Neural cell (in vitro differentiated cells): ENCODE data around the gene SH3RF3. TPM values are rescaled to one million over a fixed set of nuclear protein-coding genes. Genes with fewer than 3 reads are reported as not detected.

Experiments
- H2AFZ ChIP-seq: fragments of 200-600, 300-800 bp; sonication (generic), shearing (Covaris generic); 2 replicates; pipeline ENCODE4 v1.6.0; 2014; ENCODE audit warnings: low read depth, mild to moderate bottlenecking, antibody characterized with exemption, low read length, moderate library complexity
- H3F3A ChIP-seq: fragments of 200-600 bp; shearing (Covaris generic); 2 replicates; pipeline ENCODE4 v1.6.1; 2016; ENCODE audit warnings: mild to moderate bottlenecking, moderate library complexity, mixed read lengths, antibody characterized with exemption, low read length; ENCODE audit not compliant: insufficient read depth, poor library complexity, severe bottlenecking
- H3K27ac ChIP-seq: fragments of 200-600, 300-800 bp; sonication (generic), shearing (Covaris generic); 2 replicates; pipeline ENCODE4 v1.5.1; 2014; ENCODE audit warnings: mild to moderate bottlenecking, low read length, moderate library complexity
- H3K27me3 ChIP-seq: fragments of 300-800, 200-600 bp; sonication (generic), shearing (Covaris generic); 2 replicates; pipeline ENCODE4 v1.6.0; 2014; ENCODE audit warnings: mild to moderate bottlenecking, low read depth, low read length, moderate library complexity; ENCODE audit not compliant: insufficient read depth
- H3K36me3 ChIP-seq: fragments of 300-800, 200-600 bp; sonication (generic), shearing (Covaris generic); 2 replicates; pipeline ENCODE4 v1.5.1; 2014; ENCODE audit warnings: mild to moderate bottlenecking, antibody characterized with exemption, low read length, moderate library complexity; ENCODE audit not compliant: insufficient read depth
- H3K4me2 ChIP-seq: fragments of 300-800, 200-600 bp; sonication (generic), shearing (Covaris generic); 2 replicates; pipeline ENCODE4 v1.6.0; 2014; ENCODE audit warnings: mild to moderate bottlenecking, low read length
- H3K4me3 ChIP-seq: fragments of 300-800, 200-600 bp; sonication (generic), shearing (Covaris generic); 2 replicates; pipeline ENCODE4 v1.5.1; 2014; ENCODE audit warnings: mild to moderate bottlenecking, low read length, moderate library complexity
- H3K79me2 ChIP-seq: fragments of 200-600 bp; shearing (Covaris generic); replicated peaks from 2 replicates; pipeline ENCODE4 v1.6.0; 2014; ENCODE audit warnings: mild to moderate bottlenecking, low read length, moderate library complexity; ENCODE audit not compliant: insufficient read depth
- H3K9ac ChIP-seq: fragments of 300-800, 200-600 bp; sonication (generic), shearing (Covaris generic); 2 replicates; pipeline ENCODE4 v1.6.1; 2016; ENCODE audit warnings: mild to moderate bottlenecking, low read length, mixed read lengths
- H3K9me2 ChIP-seq: fragments of 200-600 bp; shearing (Covaris generic); 2 replicates; pipeline ENCODE4 v1.6.1; 2016; ENCODE audit warnings: mild to moderate bottlenecking, low read length, mixed read lengths; ENCODE audit not compliant: insufficient read depth
- H3K9me3 ChIP-seq: fragments of 200-600, 300-800 bp; sonication (generic), shearing (Covaris generic); 2 replicates; pipeline ENCODE4 v1.6.1; 2016; ENCODE audit warnings: mild to moderate bottlenecking, mixed run types, low read length, moderate library complexity, mixed read lengths
- H4K20me1 ChIP-seq: fragments of 200-600 bp; shearing (Covaris generic); 2 replicates; pipeline ENCODE4 v1.6.1; 2016; ENCODE audit warnings: mild to moderate bottlenecking, mixed run types; ENCODE audit not compliant: insufficient read depth
- CTCF ChIP-seq: fragments of 450-650 bp; IDR thresholded peaks from 2 replicates; pipeline ENCODE4 v1.5.1; 2014; ENCODE audit warnings: antibody characterized with exemption, mild to moderate bottlenecking, moderate library complexity; ENCODE audit not compliant: poor library complexity, severe bottlenecking
- EP300 ChIP-seq: fragments of 450-650 bp; conservative IDR thresholded peaks from 2 replicates; pipeline ENCODE4 v1.6.1; 2014; ENCODE audit warnings: antibody characterized with exemption, mild to moderate bottlenecking, moderate library complexity; ENCODE audit not compliant: poor library complexity, severe bottlenecking
- EZH2 ChIP-seq: fragments of 200-600, 300-800 bp; shearing (Covaris generic), sonication (generic); IDR thresholded peaks from 2 replicates; pipeline ENCODE4 v1.6.1; 2014; ENCODE audit warnings: antibody characterized with exemption, low read length, borderline replicate concordance, mild to moderate bottlenecking; ENCODE audit not compliant: insufficient read depth, poor library complexity, severe bottlenecking
- MXI1 ChIP-seq: fragments of 450-650 bp; conservative IDR thresholded peaks from 2 replicates; pipeline ENCODE4 v1.6.1; 2014; ENCODE audit warnings: antibody characterized with exemption, mild to moderate bottlenecking; ENCODE audit not compliant: poor library complexity, severe bottlenecking
- POLR2AphosphoS5 ChIP-seq: IDR thresholded peaks from 2 replicates; pipeline ENCODE4 v1.6.1; 2012
- RAD21 ChIP-seq: fragments of 450-650 bp; conservative IDR thresholded peaks from 2 replicates; pipeline ENCODE4 v1.6.1; 2014; ENCODE audit warnings: antibody characterized with exemption, mild to moderate bottlenecking, moderate library complexity
- SMC3 ChIP-seq: fragments of 450-650 bp; conservative IDR thresholded peaks from 2 replicates; pipeline ENCODE4 v1.6.1; 2014; ENCODE audit warnings: antibody characterized with exemption, mild to moderate bottlenecking, moderate library complexity; ENCODE audit not compliant: poor library complexity
- TAF1 ChIP-seq: IDR thresholded peaks from 2 replicates; pipeline ENCODE4 v1.6.1; 2012; ENCODE audit warnings: low read depth
- polyA plus RNA-seq: library from polyadenylated mRNA; depleted of rRNA; stranded (reverse); fragments of >200 nt; gene quantifications from 2 replicates; pipeline ENCODE4 v1.2.3, GENCODE V29; 2014
- TF ChIP-seq, protein P1 (sequence below): IDR thresholded peaks from 2 replicates; pipeline ENCODE4 v1.6.1; 2012; ENCODE audit warnings: borderline replicate concordance

SH3RF3 gene
- polyA plus RNA-seq, 1 donor from 2014 or later, result 0.53 TPM

DNA sequence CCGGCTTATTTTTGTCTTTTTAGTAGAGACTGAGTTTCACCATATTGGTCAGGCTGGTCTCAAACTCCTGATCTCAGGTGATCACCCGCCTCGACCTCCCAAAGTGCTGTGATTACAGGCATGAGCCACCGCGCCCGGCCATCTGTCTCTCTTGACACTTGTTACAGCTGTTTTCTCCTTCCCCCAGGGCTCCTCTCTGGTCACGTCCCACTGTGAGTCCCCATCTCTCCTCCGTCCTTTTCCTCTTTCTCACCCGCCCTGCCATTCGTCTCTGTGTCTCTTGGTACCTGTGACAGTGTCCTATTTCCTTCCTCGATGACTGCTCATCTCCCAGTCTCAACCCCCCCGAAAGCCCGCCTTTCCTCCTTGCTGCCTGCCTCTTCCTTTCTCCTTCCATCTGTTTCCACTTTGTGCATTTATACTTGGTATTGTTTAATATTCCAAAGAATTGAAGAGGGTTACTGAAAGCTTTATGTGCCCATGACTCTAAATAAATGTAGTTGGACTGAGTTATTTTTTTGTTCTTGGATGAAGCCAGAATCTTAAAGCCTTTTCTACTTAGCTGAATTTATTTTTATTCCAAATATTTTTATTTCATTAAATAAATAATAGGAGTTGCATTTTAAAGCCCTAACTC is 241.5 kb downstream of the SH3RF3 start:
- H3K9ac ChIP-seq, result no peak overlapping the region
- no peak for TF ChIP-seq SMC3
- TF ChIP-seq, protein P1, sequence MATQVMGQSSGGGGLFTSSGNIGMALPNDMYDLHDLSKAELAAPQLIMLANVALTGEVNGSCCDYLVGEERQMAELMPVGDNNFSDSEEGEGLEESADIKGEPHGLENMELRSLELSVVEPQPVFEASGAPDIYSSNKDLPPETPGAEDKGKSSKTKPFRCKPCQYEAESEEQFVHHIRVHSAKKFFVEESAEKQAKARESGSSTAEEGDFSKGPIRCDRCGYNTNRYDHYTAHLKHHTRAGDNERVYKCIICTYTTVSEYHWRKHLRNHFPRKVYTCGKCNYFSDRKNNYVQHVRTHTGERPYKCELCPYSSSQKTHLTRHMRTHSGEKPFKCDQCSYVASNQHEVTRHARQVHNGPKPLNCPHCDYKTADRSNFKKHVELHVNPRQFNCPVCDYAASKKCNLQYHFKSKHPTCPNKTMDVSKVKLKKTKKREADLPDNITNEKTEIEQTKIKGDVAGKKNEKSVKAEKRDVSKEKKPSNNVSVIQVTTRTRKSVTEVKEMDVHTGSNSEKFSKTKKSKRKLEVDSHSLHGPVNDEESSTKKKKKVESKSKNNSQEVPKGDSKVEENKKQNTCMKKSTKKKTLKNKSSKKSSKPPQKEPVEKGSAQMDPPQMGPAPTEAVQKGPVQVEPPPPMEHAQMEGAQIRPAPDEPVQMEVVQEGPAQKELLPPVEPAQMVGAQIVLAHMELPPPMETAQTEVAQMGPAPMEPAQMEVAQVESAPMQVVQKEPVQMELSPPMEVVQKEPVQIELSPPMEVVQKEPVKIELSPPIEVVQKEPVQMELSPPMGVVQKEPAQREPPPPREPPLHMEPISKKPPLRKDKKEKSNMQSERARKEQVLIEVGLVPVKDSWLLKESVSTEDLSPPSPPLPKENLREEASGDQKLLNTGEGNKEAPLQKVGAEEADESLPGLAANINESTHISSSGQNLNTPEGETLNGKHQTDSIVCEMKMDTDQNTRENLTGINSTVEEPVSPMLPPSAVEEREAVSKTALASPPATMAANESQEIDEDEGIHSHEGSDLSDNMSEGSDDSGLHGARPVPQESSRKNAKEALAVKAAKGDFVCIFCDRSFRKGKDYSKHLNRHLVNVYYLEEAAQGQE, result no peak
- no peak for TF ChIP-seq CTCF
- TF ChIP-seq RAD21, result no peak
- TF ChIP-seq EZH2, result no peak
- TF ChIP-seq EP300, result no peak
- no peak for TF ChIP-seq MXI1
- TF ChIP-seq TAF1, result no peak
- TF ChIP-seq POLR2AphosphoS5, result no peak
- H2AFZ ChIP-seq, result no peak overlapping the region
- H3K4me3 ChIP-seq, result no peak overlapping the region
- H3K9me3 ChIP-seq, result no peaks in the 10 kb centered on the region
- H4K20me1 ChIP-seq, result no peaks in the 10 kb centered on the region
- H3F3A ChIP-seq, result no peaks in the 10 kb centered on the region
- H3K27me3 ChIP-seq, result no peaks in the 10 kb centered on the region
- H3K4me2 ChIP-seq, result no peak overlapping the region
- no peaks in the 10 kb centered on the region for H3K9me2 ChIP-seq
- H3K27ac ChIP-seq, result no peak overlapping the region
- no peaks in the 10 kb centered on the region for H3K36me3 ChIP-seq
- no peaks in the 10 kb centered on the region for H3K79me2 ChIP-seq

DNA sequence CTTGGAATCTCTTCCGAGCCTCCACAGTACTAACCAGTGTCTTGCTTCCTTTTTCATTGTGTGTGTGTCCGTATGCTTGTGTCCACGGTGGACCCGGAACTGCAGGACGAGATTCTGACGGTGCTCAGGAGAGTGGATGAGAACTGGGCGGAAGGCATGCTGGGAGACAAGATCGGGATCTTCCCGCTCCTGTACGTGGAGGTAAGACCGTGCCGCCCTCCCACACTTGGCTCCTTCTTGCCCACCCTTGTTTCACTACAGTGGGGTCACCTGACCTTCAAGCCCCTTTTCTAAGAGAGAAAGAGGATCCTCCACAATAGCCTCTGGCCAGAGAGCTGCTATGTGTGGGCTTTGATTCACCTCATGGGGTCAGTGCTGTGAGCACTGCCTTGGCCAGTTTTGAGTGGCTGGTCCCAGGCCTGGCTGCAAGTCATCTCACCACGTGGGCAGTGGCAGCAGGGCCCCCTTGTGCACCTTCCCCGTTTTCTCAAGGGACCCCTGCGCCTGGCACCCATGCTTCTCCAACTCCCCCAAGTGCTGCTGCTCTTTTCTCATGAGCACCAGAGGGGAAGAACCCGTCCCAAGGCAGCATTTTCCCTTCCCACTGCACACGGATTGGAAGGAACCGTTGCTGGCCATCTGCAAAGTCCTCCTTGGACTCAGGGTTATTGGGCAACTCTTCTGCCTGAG is 242.6 kb downstream of the SH3RF3 start:
- Histone ChIP-seq H2AFZ (no peak overlapping the region), H3F3A (no peaks in the 10 kb centered on the region)
- TF ChIP-seq, protein P1, result no peak
- no peak for TF ChIP-seq EP300
- no peak for TF ChIP-seq SMC3
- no peak for TF ChIP-seq MXI1
- no peak for TF ChIP-seq POLR2AphosphoS5
- no peak for TF ChIP-seq TAF1
- TF ChIP-seq RAD21, result no peak
- TF ChIP-seq CTCF, result no peak
- TF ChIP-seq EZH2, result no peak

More for the DNA sequence above, 242.6 kb downstream of the SH3RF3 start:
- Histone ChIP-seq H3K9me3 (no peaks in the 10 kb centered on the region), H3K36me3 (no peaks in the 10 kb centered on the region), H3K4me2 (no peak overlapping the region), H4K20me1 (no peaks in the 10 kb centered on the region), H3K9me2 (no peaks in the 10 kb centered on the region), H3K27me3 (no peaks in the 10 kb centered on the region), H3K79me2 (no peaks in the 10 kb centered on the region), H3K4me3 (no peak overlapping the region), H3K9ac (no peak overlapping the region), H3K27ac (no peak overlapping the region)
